GM12892 (cell line): ENCODE results near the gene SPI1.

ENCODE experiments used
- POLR2A ChIP-seq: IDR thresholded peaks from 2 replicates; pipeline ENCODE4 v1.6.1; 2011; ENCODE audit warnings: low read depth, low read length, control low read depth
- POLR2AphosphoS5 ChIP-seq: IDR thresholded peaks from 2 replicates; pipeline ENCODE4 v1.6.1; 2011; ENCODE audit warnings: low read depth, low read length, control low read depth

DNA sequence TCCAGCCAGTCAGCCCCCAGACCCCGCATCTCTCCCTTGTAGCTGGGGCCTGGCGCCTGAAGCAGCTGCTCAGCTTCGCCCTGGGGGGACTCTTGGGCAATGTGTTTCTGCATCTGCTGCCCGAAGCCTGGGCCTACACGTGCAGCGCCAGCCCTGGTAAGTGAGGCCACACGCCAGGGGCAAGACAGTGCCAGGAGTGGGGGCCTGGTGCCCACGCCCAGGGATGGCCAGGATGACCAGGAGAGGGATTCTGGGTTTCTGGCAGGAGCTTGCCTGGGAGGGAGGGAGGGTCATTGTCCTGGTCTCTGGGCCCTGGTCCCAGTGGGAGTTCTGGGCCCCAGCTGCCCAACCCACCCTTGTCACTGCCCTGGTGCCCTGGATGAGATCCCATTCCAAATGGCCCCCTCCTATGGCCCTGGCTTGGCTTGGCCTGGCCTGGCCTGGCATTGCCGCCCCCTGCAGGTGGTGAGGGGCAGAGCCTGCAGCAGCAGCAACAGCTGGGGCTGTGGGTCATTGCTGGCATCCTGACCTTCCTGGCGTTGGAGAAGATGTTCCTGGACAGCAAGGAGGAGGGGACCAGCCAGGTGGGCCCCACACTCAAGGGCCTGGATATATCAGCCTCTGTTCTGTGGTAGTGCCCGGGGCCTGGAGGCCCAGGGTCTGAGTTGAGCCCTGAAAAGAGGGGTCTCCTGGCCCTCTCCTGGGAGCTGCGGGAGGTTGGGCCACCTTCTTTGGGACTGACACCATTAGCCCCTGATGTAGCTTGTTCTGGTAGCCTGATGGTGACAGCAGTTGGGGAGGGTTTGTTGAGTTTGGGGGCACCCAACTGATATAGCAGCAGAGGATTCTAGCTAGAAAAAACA is 33.8 kb upstream of the SPI1 start:
- TF ChIP-seq POLR2A (no peak), POLR2AphosphoS5 (no peak)
